Upper lobe of left lung (tissue), 4 donors: ENCODE measurements around the gene NSD1.

Experiments used
- POLR2AphosphoS5 ChIP-seq, 2 donors: sonication (generic); formaldehyde crosslinking; IDR thresholded peaks; one replicate each; pipeline ENCODE4 v1.5.1; 2017; ENCODE audit warnings: antibody characterized with exemption in 2 of 2
- TF ChIP-seq, protein P1 (sequence below), 6 experiments: fragments of 450-650 bp in 4 of 6; fragments of 200-600 bp in 2 of 6; sonication (generic) in 2 of 6; IDR thresholded peaks; one replicate each; pipeline ENCODE4 v1.5.1; 2016 to 2019; ENCODE audit warnings: antibody characterized with exemption in 6 of 6

DNA sequence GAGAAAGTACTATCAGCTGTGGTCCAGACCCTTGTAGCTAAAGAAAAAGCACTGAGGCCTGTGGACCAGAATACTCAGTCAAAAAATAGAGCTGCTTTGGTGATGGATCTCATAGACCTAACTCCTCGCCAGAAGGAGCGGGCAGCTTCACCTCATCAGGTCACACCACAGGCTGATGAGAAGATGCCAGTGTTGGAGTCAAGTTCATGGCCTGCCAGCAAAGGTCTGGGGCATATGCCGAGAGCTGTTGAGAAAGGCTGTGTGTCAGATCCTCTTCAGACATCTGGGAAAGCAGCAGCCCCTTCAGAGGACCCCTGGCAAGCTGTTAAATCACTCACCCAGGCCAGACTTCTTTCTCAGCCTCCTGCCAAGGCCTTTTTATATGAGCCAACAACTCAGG is 161.1 kb downstream of the NSD1 start:
- TF ChIP-seq, protein P1, sequence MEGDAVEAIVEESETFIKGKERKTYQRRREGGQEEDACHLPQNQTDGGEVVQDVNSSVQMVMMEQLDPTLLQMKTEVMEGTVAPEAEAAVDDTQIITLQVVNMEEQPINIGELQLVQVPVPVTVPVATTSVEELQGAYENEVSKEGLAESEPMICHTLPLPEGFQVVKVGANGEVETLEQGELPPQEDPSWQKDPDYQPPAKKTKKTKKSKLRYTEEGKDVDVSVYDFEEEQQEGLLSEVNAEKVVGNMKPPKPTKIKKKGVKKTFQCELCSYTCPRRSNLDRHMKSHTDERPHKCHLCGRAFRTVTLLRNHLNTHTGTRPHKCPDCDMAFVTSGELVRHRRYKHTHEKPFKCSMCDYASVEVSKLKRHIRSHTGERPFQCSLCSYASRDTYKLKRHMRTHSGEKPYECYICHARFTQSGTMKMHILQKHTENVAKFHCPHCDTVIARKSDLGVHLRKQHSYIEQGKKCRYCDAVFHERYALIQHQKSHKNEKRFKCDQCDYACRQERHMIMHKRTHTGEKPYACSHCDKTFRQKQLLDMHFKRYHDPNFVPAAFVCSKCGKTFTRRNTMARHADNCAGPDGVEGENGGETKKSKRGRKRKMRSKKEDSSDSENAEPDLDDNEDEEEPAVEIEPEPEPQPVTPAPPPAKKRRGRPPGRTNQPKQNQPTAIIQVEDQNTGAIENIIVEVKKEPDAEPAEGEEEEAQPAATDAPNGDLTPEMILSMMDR (IDR thresholded peaks at IDR 0.05), result no peak
- TF ChIP-seq POLR2AphosphoS5 (IDR thresholded peaks at IDR 0.05), result no peak
